H9 (cell line): ENCODE results near the gene SMIM21. TPM values are rescaled to one million over a fixed set of nuclear protein-coding genes. Genes with fewer than 3 reads are reported as not detected.

ENCODE experiments used
- DNase-seq: peaks from one replicate; pipeline ENCODE4 v3.0.0-alpha.2; 2017
- H2AFZ ChIP-seq: one replicate; pipeline ENCODE4 v1.6.1; 2013; ENCODE audit warnings: mild to moderate bottlenecking, low read length, control low read depth, moderate library complexity
- H2AK5ac ChIP-seq: 2 replicates; pipeline ENCODE4 v1.6.1; 2013; ENCODE audit warnings: low read length, control low read depth, mixed read lengths; ENCODE audit not compliant: insufficient read length
- H2BK120ac ChIP-seq: one replicate; pipeline ENCODE4 v1.6.1; 2013; ENCODE audit warnings: low read depth, mild to moderate bottlenecking, low read length, control low read depth, inconsistent platforms; ENCODE audit not compliant: poor library complexity, severe bottlenecking
- H2BK12ac ChIP-seq: 2 replicates; pipeline ENCODE4 v1.6.1; 2013; ENCODE audit warnings: low read length, control low read depth, mixed read lengths, low read depth; ENCODE audit not compliant: insufficient read length
- H2BK15ac ChIP-seq: 2 replicates; pipeline ENCODE4 v1.6.1; 2013; ENCODE audit warnings: low read depth, low read length, control low read depth
- H2BK20ac ChIP-seq: one replicate; pipeline ENCODE4 v1.6.1; 2013; ENCODE audit warnings: low read depth, mild to moderate bottlenecking, low read length, control low read depth, inconsistent platforms; ENCODE audit not compliant: poor library complexity, severe bottlenecking
- H2BK5ac ChIP-seq: 2 replicates; pipeline ENCODE4 v1.6.1; 2013; ENCODE audit warnings: low read length, control low read depth, mixed read lengths; ENCODE audit not compliant: insufficient read length
- H3K14ac ChIP-seq: 2 replicates; pipeline ENCODE4 v1.6.1; 2013; ENCODE audit warnings: low read length, control low read depth; ENCODE audit not compliant: insufficient read depth
- H3K18ac ChIP-seq: 2 replicates; pipeline ENCODE4 v1.6.1; 2013; ENCODE audit warnings: low read depth, mild to moderate bottlenecking, mixed read lengths, low read length, control low read depth; ENCODE audit not compliant: insufficient read length
- H3K23ac ChIP-seq: 2 replicates; pipeline ENCODE4 v1.6.1; 2013; ENCODE audit warnings: low read length, control low read depth, mixed read lengths, low read depth; ENCODE audit not compliant: insufficient read length
- H3K23me2 ChIP-seq: 2 replicates; pipeline ENCODE4 v1.6.1; 2013; ENCODE audit warnings: low read depth, mild to moderate bottlenecking, mixed read lengths, low read length, control low read depth; ENCODE audit not compliant: insufficient read length, poor library complexity, severe bottlenecking
- H3K27ac ChIP-seq: 2 replicates; pipeline ENCODE4 v1.5.1; 2013; ENCODE audit warnings: low read length, control low read depth, mixed read lengths, low read depth; ENCODE audit not compliant: insufficient read length
- H3K27me3 ChIP-seq: 2 replicates; pipeline ENCODE4 v1.6.1; 2013; ENCODE audit warnings: low read length, control low read depth, inconsistent platforms; ENCODE audit not compliant: insufficient read depth
- H3K4ac ChIP-seq: 2 replicates; pipeline ENCODE4 v1.6.1; 2013; ENCODE audit warnings: low read depth, mild to moderate bottlenecking, control low read depth, inconsistent platforms, low read length, moderate library complexity
- H3K4me1 ChIP-seq: 2 replicates; pipeline ENCODE4 v1.6.1; 2013; ENCODE audit warnings: low read length, control low read depth, inconsistent platforms; ENCODE audit not compliant: insufficient read depth
- H3K4me2 ChIP-seq: 2 replicates; pipeline ENCODE4 v1.6.1; 2013; ENCODE audit warnings: low read length, control low read depth, mixed read lengths; ENCODE audit not compliant: insufficient read length, insufficient read depth
- H3K56ac ChIP-seq: 2 replicates; pipeline ENCODE4 v1.6.1; 2013; ENCODE audit warnings: low read depth, mild to moderate bottlenecking, mixed read lengths, low read length, control low read depth; ENCODE audit not compliant: insufficient read length
- H3K79me1 ChIP-seq: 2 replicates; pipeline ENCODE4 v1.6.1; 2013; ENCODE audit warnings: low read depth, mild to moderate bottlenecking, moderate library complexity, low read length, control low read depth, inconsistent platforms; ENCODE audit not compliant: insufficient read depth, poor library complexity, severe bottlenecking
- H3K79me2 ChIP-seq: 2 replicates; pipeline ENCODE4 v1.6.1; 2013; ENCODE audit warnings: low read length, control low read depth, inconsistent platforms; ENCODE audit not compliant: insufficient read depth
- H3K9ac ChIP-seq: 2 replicates; pipeline ENCODE4 v1.6.1; 2013; ENCODE audit warnings: low read length, control low read depth, mixed read lengths; ENCODE audit not compliant: insufficient read length; ENCODE audit errors: extremely low read depth
- H3K9me3 ChIP-seq: one replicate; pipeline ENCODE4 v1.6.1; 2013; ENCODE audit warnings: low read depth, low read length, inconsistent platforms; ENCODE audit not compliant: control insufficient read depth
- H3T11ph ChIP-seq: one replicate; pipeline ENCODE4 v1.6.1; 2013; ENCODE audit warnings: mild to moderate bottlenecking, low read length, control low read depth, inconsistent platforms
- H4K20me1 ChIP-seq: one replicate; pipeline ENCODE4 v1.6.1; 2013; ENCODE audit not compliant: control insufficient read depth, insufficient read length, insufficient read depth
- H4K5ac ChIP-seq: 2 replicates; pipeline ENCODE4 v1.6.1; 2013; ENCODE audit warnings: low read depth, mild to moderate bottlenecking, mixed read lengths, low read length, control low read depth; ENCODE audit not compliant: insufficient read length
- H4K8ac ChIP-seq: replicated peaks from 2 replicates; pipeline ENCODE4 v1.6.1; 2013; ENCODE audit warnings: low read length, control low read depth, mixed read lengths, low read depth; ENCODE audit not compliant: insufficient read length
- H4K91ac ChIP-seq: 2 replicates; pipeline ENCODE4 v1.6.1; 2013; ENCODE audit warnings: low read depth, mild to moderate bottlenecking, moderate library complexity, mixed read lengths, low read length, control low read depth; ENCODE audit not compliant: insufficient read length
- H3K27ac Mint-ChIP-seq, 3 experiments: 2 replicates in 2 of 3; 3 replicates in 1 of 3; pipeline ENCODE4 v1.8.0; 2020 to 2021; ENCODE audit warnings: mixed read lengths in 3 of 3, mild to moderate bottlenecking in 1 of 3, moderate library complexity in 1 of 3
- H3K27me3 Mint-ChIP-seq: 2 replicates; pipeline ENCODE4 v1.8.0; 2021; ENCODE audit warnings: low read depth, mild to moderate bottlenecking, moderate library complexity, mixed read lengths
- H3K36me3 Mint-ChIP-seq, 3 experiments: 2 replicates in 2 of 3; 3 replicates in 1 of 3; pipeline ENCODE4 v1.8.0; 2020 to 2021; ENCODE audit warnings: low read depth in 3 of 3, mixed read lengths in 3 of 3; ENCODE audit not compliant: insufficient read depth in 1 of 3
- H3K4me1 Mint-ChIP-seq, 2 experiments: 2 replicates each; pipeline ENCODE4 v1.8.0; 2020; ENCODE audit warnings: mixed read lengths in 2 of 2
- H3K4me3 Mint-ChIP-seq, 2 experiments: 2 replicates in 1 of 2; 3 replicates in 1 of 2; pipeline ENCODE4 v1.8.0; 2020 to 2021; ENCODE audit warnings: mild to moderate bottlenecking in 2 of 2, mixed read lengths in 2 of 2, moderate library complexity in 1 of 2
- H3K9me3 Mint-ChIP-seq, 2 experiments: 2 replicates in 1 of 2; 3 replicates in 1 of 2; pipeline ENCODE4 v1.8.0; 2020; ENCODE audit warnings: mild to moderate bottlenecking in 2 of 2, mixed read lengths in 2 of 2, moderate library complexity in 1 of 2
- CTCF ChIP-seq: fragments of 200-600 bp; sonication (generic); conservative IDR thresholded peaks from 3 replicates; pipeline ENCODE4 v1.8.0; 2021; ENCODE audit warnings: antibody characterized with exemption, mild to moderate bottlenecking
- WGBS: extraction: QIAGEN DNeasy Blood & Tissue Kit; methylation state at CpG from one replicate; pipeline ENCODE4 v1.1.7; 2013; ENCODE audit warnings: missing lambda C conversion rate, low lambda C conversion rate, mixed read lengths; ENCODE audit not compliant: insufficient read length; ENCODE audit errors: extremely low coverage; 5-methylcytosine and 5-hydroxymethylcytosine counted together
- total RNA-seq: library from RNA; stranded (reverse); gene quantifications from 2 replicates; pipeline ENCODE4 v1.2.1, GENCODE V29; 2021

The SMIM21 gene
- total RNA-seq, 1 experiment from 2014 or later, result not detected

- no peaks in the 10 kb centered on the region for H3K4me1 Mint-ChIP-seq
Observed at GRCh38 chr18:75467281-75467795, 39.8 kb upstream of the SMIM21 start.

More at GRCh38 chr18:75467281-75467795, 39.8 kb upstream of the SMIM21 start:
- H3K23ac ChIP-seq, result no peak overlapping the region
- no CpG with 5 or more reads among the region's 12 CpGs for WGBS
- H4K91ac ChIP-seq, result no peak overlapping the region
- H2AK5ac ChIP-seq, result no peak overlapping the region
- H4K8ac ChIP-seq, result no peak overlapping the region
- peaks cover 0 to 2% of the 10 kb centered on the region in 2 experiments; a peak in 1 of 5 replicates for H3K9me3 Mint-ChIP-seq
- no peak for TF ChIP-seq CTCF
- no peak overlapping the region for H3K4ac ChIP-seq
- no peaks in the 10 kb centered on the region; a peak in 1 of 7 replicates for H3K36me3 Mint-ChIP-seq
- no peak overlapping the region for H3K4me3 Mint-ChIP-seq
- H2BK120ac ChIP-seq, result no peak overlapping the region
- no peaks in the 10 kb centered on the region for H3K27me3 ChIP-seq
- H3K56ac ChIP-seq, result no peak overlapping the region
- no peaks in the 10 kb centered on the region for H4K20me1 ChIP-seq
- no peaks in the 10 kb centered on the region for H3K4me1 ChIP-seq
- H4K5ac ChIP-seq, result no peak overlapping the region
- H3K27me3 Mint-ChIP-seq, result peaks cover 3% of the 10 kb centered on the region; the same call in 1 of the 2 replicates
- H2AFZ ChIP-seq, result no peak overlapping the region
- peak overlapping the region in 1 of 3 experiments; percentile 49; a peak in 1 of 7 replicates for H3K27ac Mint-ChIP-seq
- no peak overlapping the region for H3K14ac ChIP-seq
- no peak overlapping the region for H2BK12ac ChIP-seq
- no peak overlapping the region for H3K18ac ChIP-seq
- H3K79me1 ChIP-seq, result no peaks in the 10 kb centered on the region
- DNase-seq, result no peak
- no peak overlapping the region for H2BK20ac ChIP-seq
- H3K79me2 ChIP-seq, result no peaks in the 10 kb centered on the region
- no peak overlapping the region for H3T11ph ChIP-seq
- no peak overlapping the region for H3K27ac ChIP-seq
- no peaks in the 10 kb centered on the region for H3K23me2 ChIP-seq
- no peak overlapping the region for H3K4me2 ChIP-seq
- no peaks in the 10 kb centered on the region for H3K9me3 ChIP-seq
- no peak overlapping the region for H2BK5ac ChIP-seq
- no peak overlapping the region for H3K9ac ChIP-seq
- H2BK15ac ChIP-seq, result no peak overlapping the region
